Measurements from ENCODE around the gene CNN2.

Gene CNN2

GRCh38 chr19:1065606-1066109 lies 39.2 kb downstream of the CNN2 start:
- no peak for DNase-seq (ENCODE audit: low read depth)

- no peak for DNase-seq (ENCODE audit: low read depth)
Observed at GRCh38 chr19:1066251-1066747, 39.9 kb downstream of the CNN2 start.

GRCh38 chr19:1066748-1067340 lies 40.4 kb downstream of the CNN2 start, which contains the start of gene ARHGAP45:
Gene ARHGAP45 (plus strand): TSS chr19:1067167. CDS start chr19:1067406, 239 bp downstream.
- DNase-seq (ENCODE audit: low read depth), result peak; percentile 78

- peak; percentile 66 for DNase-seq (ENCODE audit: low read depth)
Observed at GRCh38 chr19:1067341-1067957, 41.0 kb downstream of the CNN2 start.

- no peak for DNase-seq (ENCODE audit: low read depth)
Observed at GRCh38 chr19:1068009-1069001, 41.9 kb downstream of the CNN2 start.

GRCh38 chr19:1069009-1069779 lies 42.8 kb downstream of the CNN2 start:
- DNase-seq (ENCODE audit: low read depth), result no peak

- no peak for DNase-seq (ENCODE audit: low read depth)
Observed at GRCh38 chr19:1070576-1070930, 44.1 kb downstream of the CNN2 start.

- no peak for DNase-seq (ENCODE audit: low read depth)
Observed at GRCh38 chr19:1070931-1071791, 44.8 kb downstream of the CNN2 start.

- no peak for DNase-seq (ENCODE audit: low read depth)
Observed at GRCh38 chr19:1072371-1073015, 46.1 kb downstream of the CNN2 start.

GRCh38 chr19:1073063-1073955 lies 46.9 kb downstream of the CNN2 start:
- DNase-seq (ENCODE audit: low read depth), result no peak

- no peak for DNase-seq (ENCODE audit: low read depth)
Observed at GRCh38 chr19:1073956-1074517, 47.6 kb downstream of the CNN2 start.

GRCh38 chr19:1074544-1075283 lies 48.3 kb downstream of the CNN2 start:
- peak; percentile 82 for DNase-seq (ENCODE audit: low read depth)

- no peak for DNase-seq (ENCODE audit: low read depth)
Observed at GRCh38 chr19:1076046-1076386, 49.6 kb downstream of the CNN2 start.

- DNase-seq (ENCODE audit: low read depth), result peak; percentile 90
Observed at GRCh38 chr19:1076951-1077350, 50.5 kb downstream of the CNN2 start.

- DNase-seq (ENCODE audit: low read depth), result peak; percentile 60
Observed at GRCh38 chr19:1079566-1080111, 53.2 kb downstream of the CNN2 start.

GRCh38 chr19:1080360-1081161 lies 54.2 kb downstream of the CNN2 start:
- no peak for DNase-seq (ENCODE audit: low read depth)
